HG02588 (cell line): ENCODE data around the gene OCRL.
"Not testable (repeated sequence)": the region's sequence is repeated elsewhere in the genome, so short reads cannot be mapped to it uniquely, and the experiment has no call there.

Experiments used
- ATAC-seq: cut with Tn5 transposase; IDR thresholded peaks from one replicate; pipeline ENCODE4 v1.9.1; 2021; ENCODE audit warnings: mild to moderate bottlenecking, moderate library complexity; ENCODE audit not compliant: unreplicated experiment

The OCRL gene

DNA sequence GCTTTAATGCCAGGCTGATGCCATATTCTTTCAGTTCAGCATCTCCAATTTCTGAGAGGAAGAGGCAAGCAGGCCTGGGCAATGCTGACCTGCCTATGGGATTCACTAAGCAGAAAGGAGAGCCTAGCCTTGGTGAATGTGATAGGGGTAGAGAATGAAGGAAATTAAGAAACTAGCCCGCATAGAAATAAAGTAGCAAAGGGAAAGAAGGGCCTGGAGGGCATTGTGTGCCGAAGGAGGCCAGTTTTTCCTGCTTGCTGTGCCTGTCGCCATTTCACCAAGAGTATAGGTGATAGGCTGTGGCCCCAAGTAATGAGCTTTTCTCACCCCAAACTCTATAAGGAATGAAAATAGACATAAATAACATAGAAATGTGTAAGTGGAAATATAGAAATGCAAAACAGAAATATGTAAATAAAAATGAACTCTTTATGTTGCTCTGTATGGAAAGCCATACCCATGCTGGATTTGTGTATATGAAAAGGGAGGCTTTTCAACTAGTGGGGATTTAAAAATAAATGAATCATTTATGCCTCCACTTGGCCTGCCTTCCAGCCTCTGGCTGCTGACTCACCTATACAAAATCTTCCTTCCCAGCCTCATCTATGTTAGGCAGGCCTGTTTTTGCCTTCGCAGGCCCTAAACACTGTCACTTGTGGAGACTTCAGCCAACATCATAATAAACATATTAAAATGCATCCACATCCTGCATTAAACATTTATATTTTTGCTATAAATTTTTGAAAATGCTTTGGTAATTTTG is 5.1 kb upstream of the OCRL start:
- ATAC-seq: no peak

DNA sequence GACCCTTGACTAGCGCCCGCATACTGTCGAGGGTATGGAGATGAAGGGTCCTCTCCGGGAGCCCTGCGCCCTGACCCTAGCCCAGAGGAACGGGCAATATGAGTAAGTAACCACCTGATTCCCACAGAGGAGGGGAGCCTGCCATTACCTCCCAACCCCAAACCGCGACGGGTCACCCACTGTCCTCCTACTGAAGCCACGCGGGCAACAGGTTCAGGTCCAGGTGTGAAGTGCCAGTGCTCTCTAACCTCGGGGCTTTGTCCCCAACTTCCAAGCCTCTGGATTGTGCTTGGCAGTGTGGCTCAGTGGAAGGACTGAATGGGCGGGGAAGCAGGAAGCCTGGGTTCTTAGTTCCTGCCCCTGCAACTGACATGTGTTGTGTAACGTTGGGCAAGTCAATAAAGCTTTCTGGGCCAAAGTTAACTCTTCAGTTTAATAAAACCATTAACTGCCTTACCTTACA is 694 bp downstream of the OCRL start:
- peak; percentile 35 for ATAC-seq

- no peak for ATAC-seq
These were observed 4.7 kb downstream of the OCRL start for GRCh38 chrX:129544780-129545179.

- no peak for ATAC-seq
These were observed 5.3 kb downstream of the OCRL start for GRCh38 chrX:129545408-129545807.

DNA sequence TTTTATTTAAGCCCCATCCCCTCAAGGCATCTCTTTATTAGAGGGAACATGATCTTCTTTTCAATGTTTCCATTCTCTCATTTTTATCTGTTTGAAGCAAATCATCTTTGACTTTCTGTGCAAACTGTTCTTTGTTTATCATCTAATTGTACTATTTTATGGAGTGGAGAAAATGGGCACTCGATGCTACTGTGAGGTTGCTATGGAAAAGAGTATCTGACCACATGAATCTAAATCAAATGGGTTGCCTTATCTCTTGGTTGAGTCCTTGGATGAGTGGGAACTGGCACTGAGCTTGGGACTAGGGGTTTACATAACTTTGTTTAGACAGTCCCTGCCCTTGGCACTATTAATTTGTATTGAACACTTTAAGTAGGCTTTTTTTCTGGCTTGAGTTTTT is 9.1 kb downstream of the OCRL start:
- no peak for ATAC-seq

DNA sequence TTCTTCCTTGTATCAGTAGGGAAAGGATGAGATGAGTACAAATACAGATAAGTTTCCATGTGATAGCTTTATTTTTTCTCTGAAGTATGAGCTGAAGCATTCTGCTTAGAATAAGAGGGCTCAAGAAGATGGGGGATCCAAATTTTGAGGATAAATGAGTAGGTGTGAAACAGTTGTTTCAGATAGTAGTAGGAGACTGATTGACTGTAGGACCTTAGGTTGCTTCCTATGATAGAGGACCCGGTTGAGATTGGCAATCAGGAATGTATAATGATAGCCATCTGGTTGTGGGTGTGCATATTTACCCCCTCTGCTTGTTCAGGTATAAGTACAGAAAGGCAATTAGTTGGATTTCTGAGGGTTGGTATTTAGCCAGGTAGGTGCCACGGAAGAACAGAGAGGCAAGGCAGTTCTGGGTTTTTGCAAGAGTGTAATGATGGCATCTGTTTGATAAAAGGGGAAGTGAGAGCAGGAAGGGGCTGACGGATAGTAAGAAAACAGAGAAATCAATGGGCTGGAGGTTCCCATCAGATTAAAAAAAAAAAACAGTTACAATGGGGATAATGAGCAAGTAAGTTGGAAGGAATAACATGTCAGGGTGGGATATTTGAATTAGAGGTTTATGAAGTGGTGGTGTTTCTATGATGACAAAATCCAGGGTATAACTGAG is 13.7 kb downstream of the OCRL start:
- peak; percentile 98 for ATAC-seq

- ATAC-seq: not testable (repeated sequence)
These were observed 14.8 kb downstream of the OCRL start for GRCh38 chrX:129554816-129555215.

- no peak for ATAC-seq
These were observed 16.8 kb downstream of the OCRL start for GRCh38 chrX:129556806-129557315.

DNA sequence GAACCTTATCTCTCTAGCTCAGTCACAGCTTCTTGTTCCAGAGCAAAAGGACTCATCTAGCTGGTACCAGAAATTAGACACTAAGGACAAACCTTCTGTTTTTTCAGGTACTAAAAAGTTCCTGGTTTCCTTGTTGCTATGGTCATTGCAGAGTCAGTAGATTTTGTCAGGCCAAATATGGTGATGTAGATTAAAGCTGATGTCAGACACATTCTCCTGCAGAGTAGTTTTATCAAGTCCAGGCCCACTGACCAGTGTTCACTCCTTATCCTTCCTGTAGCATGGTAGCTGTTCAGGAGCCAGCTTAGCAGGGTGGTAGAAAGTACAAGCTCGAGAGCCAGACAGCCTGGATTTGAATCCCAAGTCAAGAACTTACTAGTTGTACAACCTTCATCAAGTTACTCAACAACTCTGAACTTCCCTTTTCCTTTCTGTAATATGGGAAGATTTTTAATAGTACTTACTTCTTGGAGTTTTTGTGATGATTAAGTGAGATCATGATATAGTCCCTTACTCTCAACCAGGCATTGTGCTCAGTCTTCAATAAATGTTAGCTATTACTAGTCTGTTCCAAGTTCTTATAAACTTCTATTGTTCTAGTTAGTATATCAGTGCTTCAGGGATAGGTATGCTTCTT is 17.9 kb downstream of the OCRL start:
- no peak for ATAC-seq

GRCh38 chrX:129559783-129560182 is 19.7 kb downstream of the OCRL start:
- ATAC-seq: no peak

DNA sequence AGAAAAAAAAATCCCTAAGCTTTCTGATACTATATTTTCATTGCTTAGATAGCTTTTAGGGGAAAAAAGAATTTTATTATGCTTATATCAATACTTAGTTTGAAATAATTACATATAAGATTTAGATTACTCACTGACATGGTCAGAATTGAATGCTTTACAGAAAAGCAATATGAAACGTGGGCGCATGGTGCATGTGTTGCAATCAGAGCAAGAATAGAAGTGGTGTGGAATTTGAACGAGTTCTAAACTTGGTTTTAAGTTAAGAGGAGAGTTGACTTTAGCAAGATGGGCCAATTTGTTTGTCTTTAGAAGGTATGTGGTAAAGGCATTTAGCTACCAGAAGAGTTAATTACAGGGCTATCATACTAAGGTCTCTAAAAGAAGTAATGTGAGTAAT is 21.4 kb downstream of the OCRL start:
- no peak for ATAC-seq

DNA sequence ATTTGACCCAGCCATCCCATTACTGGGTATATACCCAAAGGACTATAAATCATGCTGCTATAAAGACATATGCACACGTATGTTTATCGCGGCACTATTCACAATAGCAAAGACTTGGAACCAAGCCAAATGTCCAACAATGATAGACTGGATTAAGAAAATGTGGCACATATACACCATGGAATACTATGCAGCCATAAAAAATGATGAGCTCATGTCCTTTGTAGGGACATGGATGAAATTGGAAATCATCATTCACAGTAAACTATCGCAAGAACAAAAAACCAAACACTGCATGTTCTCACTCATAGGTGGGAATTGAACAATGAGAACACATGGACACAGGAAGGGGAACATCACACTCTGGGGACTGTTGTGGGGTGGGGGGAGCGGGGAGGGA is 24.3 kb downstream of the OCRL start:
- ATAC-seq: not testable (repeated sequence)

DNA sequence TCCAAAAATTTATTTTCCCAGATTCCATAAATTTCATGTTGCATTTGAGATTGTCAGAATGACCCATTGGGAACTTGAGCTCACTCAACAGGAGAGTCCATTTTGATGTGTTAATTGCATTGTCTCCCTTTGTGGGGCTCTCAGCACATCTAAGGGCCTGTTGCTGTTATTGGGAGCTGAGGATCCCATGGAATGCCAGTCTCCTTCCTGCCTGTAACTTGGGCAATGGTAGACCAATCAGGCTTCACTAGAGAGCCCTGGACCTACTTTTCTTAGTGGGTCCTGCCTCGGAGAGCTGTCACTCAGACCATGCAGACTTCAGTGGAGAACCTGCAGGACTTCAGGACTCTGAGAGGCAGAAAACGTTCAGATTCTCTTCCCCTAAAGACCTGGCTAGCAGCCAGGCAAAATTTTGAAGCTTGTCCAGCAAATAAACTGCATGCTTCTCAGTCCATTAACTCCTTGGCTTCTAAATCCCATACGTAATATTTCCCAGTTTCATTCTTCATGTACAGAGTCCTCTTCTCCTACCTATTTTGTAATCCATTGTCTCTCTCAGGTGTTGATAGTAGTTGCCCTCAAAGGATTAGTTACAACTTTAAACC is 25.1 kb downstream of the OCRL start:
- no peak for ATAC-seq

GRCh38 chrX:129566073-129566472 is 26.0 kb downstream of the OCRL start:
- ATAC-seq: no peak

DNA sequence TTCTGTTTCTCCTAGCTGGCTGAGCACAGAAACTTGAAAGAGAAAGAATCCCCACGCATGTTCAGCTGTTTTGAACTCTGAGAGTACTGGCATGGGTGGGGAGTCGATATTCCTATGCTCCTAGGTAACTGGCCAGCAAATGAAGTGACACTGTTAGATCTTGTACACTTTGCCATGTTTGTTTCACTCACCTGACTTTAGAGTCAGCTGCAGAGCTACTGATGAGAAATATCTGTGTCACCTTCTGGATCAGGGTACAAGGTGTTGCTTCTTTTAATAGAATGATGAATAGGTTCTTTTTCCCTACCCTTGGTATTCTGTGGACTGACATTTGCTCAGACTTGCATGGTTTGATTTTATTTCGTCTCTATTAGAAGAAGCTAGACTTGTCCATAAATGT is 28.3 kb downstream of the OCRL start:
- ATAC-seq: no peak

DNA sequence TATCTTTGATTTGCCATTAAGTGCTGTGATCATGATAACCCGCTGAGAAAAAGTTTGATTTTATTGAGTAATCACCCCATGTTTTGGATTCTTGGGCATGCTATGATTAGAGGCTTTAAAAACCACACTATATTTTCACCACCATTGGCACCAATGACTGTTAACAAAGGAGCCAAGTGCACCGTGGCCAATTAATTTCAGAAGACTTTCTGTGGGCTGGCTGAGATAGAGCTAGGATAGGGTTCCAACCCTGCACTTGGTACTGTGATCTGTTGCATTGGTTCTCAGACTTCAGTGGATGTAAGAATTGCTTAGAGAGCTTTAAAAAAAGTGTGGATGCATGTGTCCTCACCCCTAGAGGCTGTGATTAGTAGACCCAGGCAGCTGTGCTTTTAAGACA is 32.4 kb downstream of the OCRL start:
- ATAC-seq: no peak

DNA sequence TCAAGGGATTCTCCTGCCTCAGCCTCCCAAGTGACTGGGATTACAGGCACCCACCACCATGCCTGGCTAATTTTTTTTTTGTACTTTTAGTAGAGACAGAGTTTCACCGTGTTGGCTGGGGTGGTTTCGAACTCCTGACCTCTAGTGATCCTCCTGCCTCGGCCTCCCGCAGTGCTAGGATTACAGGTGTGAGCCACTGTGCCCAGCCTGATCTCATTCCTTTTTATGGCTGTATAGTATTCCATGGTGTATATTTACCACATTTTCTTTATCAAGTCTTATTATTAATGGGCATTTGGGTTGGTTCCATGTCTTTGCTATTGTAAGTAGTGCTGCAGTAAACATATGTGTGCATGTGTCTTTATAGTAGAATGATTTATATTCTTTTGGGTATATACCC is 33.6 kb downstream of the OCRL start:
- not testable (repeated sequence) for ATAC-seq

DNA sequence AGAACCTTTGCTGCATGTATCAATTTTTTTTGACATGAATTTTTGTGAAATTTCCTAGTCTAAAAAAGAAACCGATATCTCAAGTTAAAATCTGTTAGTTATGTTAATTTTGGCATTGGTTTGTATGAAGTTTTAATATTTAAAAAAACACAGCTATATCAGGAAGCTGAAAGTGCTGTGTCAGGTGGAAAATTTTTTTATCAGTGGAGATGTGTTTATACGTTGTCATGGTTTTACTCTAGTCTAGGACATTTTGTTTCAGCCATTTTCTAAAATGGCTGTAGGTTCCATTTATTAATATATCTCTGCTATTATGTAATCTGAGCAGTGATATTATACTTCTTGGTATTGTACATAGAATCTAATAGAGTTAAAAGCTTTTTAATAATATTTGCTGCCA is 34.2 kb downstream of the OCRL start:
- no peak for ATAC-seq

GRCh38 chrX:129576539-129576938 is 36.5 kb downstream of the OCRL start:
- ATAC-seq: no peak

DNA sequence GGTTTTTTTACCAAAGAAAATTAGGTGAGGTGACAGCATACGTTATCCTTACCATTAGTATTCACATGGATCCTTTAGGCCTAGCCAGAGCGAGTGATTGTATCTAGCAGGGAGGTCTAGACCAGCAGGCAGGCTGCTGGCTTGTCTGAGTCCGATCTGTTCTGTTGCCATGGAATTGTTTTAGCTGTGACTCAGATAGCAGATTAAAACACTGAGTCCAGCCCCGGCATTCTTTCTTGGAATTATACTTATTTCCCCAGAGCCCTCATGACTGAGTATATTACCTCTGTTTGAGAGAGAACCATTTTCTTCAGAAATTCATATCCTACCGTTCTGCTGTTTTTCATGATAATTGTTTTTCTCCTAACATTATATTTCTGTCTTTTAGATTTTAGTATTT is 37.4 kb downstream of the OCRL start:
- no peak for ATAC-seq

DNA sequence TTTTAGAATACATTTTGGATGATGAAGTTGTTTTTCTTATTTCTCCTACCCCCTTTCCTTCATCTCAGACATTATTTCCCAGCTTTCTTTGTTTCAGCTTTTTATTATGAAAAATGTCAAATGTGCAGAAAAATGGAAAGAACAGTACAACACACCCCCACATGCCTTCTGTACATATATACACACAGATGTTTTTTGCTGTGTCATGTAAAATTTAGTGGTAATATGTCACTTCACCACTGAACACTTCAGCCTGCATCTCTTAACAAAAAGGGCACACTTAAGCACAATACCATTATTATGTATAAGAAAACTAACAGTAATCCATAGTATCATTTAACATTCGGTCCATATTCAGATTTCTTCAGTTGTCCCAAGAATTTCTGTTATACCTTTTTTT is 37.8 kb downstream of the OCRL start:
- no peak for ATAC-seq
